ENCODE measurements around the gene DNALI1.
"Not testable (repeated sequence)": the region's sequence is repeated elsewhere in the genome, so short reads cannot be mapped to it uniquely, and the experiment has no call there.

The DNALI1 gene

GRCh38 chr1:37532418-37533156 is 24.2 kb upstream of the DNALI1 start:
- not testable (repeated sequence) for H3K4me1 ChIP-seq (ENCODE audit: control insufficient read depth, insufficient read depth, low read length); H3K27ac ChIP-seq (ENCODE audit: low read length); H3K4me3 ChIP-seq (ENCODE audit: low read length in 2 of 2); H3K9ac ChIP-seq (ENCODE audit: low read length in 2 of 2); H3K9me3 ChIP-seq (ENCODE audit: control insufficient read depth in 2 of 2, low read length in 2 of 2); H3K27me3 ChIP-seq (ENCODE audit: control insufficient read depth in 1 of 2, insufficient read depth in 2 of 2, low read length in 2 of 2)
- H3K36me3 ChIP-seq (ENCODE audit: control insufficient read depth in 2 of 2, insufficient read depth in 2 of 2, low read length in 2 of 2) = peaks cover 11 to 14% of the 10 kb centered on the region in 2 donors

- H3K36me3 ChIP-seq (ENCODE audit: control insufficient read depth in 2 of 2, insufficient read depth in 2 of 2, low read length in 2 of 2) = peaks cover 14 to 18% of the 10 kb centered on the region in 2 donors
- no peak overlapping the region for H3K27ac ChIP-seq (ENCODE audit: low read length)
- H3K4me3 ChIP-seq (ENCODE audit: low read length in 2 of 2) = no peak overlapping the region
- no peaks in the 10 kb centered on the region for H3K27me3 ChIP-seq (ENCODE audit: control insufficient read depth in 1 of 2, insufficient read depth in 2 of 2, low read length in 2 of 2)
- no peak overlapping the region for H3K9ac ChIP-seq (ENCODE audit: low read length in 2 of 2)
- H3K9me3 ChIP-seq (ENCODE audit: control insufficient read depth in 2 of 2, low read length in 2 of 2) = no peaks in the 10 kb centered on the region
- peaks cover 4% of the 10 kb centered on the region for H3K4me1 ChIP-seq (ENCODE audit: control insufficient read depth, insufficient read depth, low read length)
These were observed 23.2 kb upstream of the DNALI1 start for GRCh38 chr1:37533317-37534093.

DNA sequence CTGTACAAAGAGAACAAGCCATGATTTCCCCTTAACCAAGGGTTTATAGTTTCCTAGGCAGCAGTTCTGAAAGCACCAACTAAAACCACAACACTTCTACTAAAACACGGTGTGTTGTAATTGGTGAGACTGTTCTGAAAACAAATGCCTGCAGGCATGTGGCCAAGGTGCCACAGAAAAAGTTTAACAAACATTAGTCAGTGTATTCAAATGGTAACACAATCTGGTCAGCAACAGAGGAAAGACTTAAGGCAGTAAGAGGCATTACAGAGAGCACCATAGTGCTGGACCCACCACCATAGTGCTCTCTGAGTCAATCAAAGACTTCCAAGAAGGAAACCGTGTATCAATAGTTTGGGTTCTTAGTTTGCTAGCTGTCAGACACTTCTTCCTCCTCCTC is 19.4 kb upstream of the DNALI1 start:
- Histone ChIP-seq H3K4me1 (ENCODE audit: control insufficient read depth, insufficient read depth, low read length) (peaks cover 4% of the 10 kb centered on the region), H3K27me3 (ENCODE audit: control insufficient read depth in 1 of 2, insufficient read depth in 2 of 2, low read length in 2 of 2) (no peaks in the 10 kb centered on the region), H3K9me3 (ENCODE audit: control insufficient read depth in 2 of 2, low read length in 2 of 2) (no peaks in the 10 kb centered on the region), H3K9ac (ENCODE audit: low read length in 2 of 2) (no peak overlapping the region), H3K27ac (ENCODE audit: low read length) (no peak overlapping the region), H3K4me3 (ENCODE audit: low read length in 2 of 2) (no peak overlapping the region), H3K36me3 (ENCODE audit: control insufficient read depth in 2 of 2, insufficient read depth in 2 of 2, low read length in 2 of 2) (peaks cover 30 to 34% of the 10 kb centered on the region in 2 donors)

- not testable (repeated sequence) for H3K4me1 ChIP-seq (ENCODE audit: control insufficient read depth, insufficient read depth, low read length); H3K27ac ChIP-seq (ENCODE audit: low read length); H3K9me3 ChIP-seq (ENCODE audit: control insufficient read depth in 2 of 2, low read length in 2 of 2); H3K4me3 ChIP-seq (ENCODE audit: low read length in 2 of 2); H3K9ac ChIP-seq (ENCODE audit: low read length in 2 of 2); H3K27me3 ChIP-seq (ENCODE audit: control insufficient read depth in 1 of 2, insufficient read depth in 2 of 2, low read length in 2 of 2)
- H3K36me3 ChIP-seq (ENCODE audit: control insufficient read depth in 2 of 2, insufficient read depth in 2 of 2, low read length in 2 of 2) = peaks cover 32 to 34% of the 10 kb centered on the region in 2 donors
These were observed 17.6 kb upstream of the DNALI1 start for GRCh38 chr1:37539154-37539553.

GRCh38 chr1:37540036-37540785 is 16.5 kb upstream of the DNALI1 start:
- peaks cover 39 to 41% of the 10 kb centered on the region in 2 donors for H3K36me3 ChIP-seq (ENCODE audit: control insufficient read depth in 2 of 2, insufficient read depth in 2 of 2, low read length in 2 of 2)
- H3K9me3 ChIP-seq (ENCODE audit: control insufficient read depth in 2 of 2, low read length in 2 of 2) = no peaks in the 10 kb centered on the region
- no peak overlapping the region for H3K9ac ChIP-seq (ENCODE audit: low read length in 2 of 2)
- no peak overlapping the region for H3K27ac ChIP-seq (ENCODE audit: low read length)
- H3K4me3 ChIP-seq (ENCODE audit: low read length in 2 of 2) = no peak overlapping the region
- no peaks in the 10 kb centered on the region for H3K27me3 ChIP-seq (ENCODE audit: control insufficient read depth in 1 of 2, insufficient read depth in 2 of 2, low read length in 2 of 2)
- H3K4me1 ChIP-seq (ENCODE audit: control insufficient read depth, insufficient read depth, low read length) = no peaks in the 10 kb centered on the region

DNA sequence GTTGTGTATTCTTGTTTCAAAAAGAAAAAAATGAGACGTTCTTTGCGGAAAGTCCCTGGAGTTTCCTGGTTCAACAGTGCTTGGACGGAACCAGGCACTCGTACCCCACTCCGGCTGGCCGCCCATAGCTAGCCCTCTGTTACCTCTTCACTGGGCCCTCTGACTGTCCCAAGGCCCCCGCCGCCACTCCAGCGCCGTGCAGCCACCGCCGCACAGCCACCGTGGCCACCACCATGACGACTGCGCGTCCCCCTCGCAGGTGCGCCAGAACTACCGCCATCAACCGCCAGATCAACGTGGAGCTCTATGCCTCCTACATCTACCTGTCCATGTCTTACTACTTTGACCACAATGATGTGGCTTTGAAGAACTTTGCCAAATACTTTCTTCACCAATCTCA is 12.2 kb upstream of the DNALI1 start:
- Histone ChIP-seq H3K36me3 (ENCODE audit: control insufficient read depth in 2 of 2, insufficient read depth in 2 of 2, low read length in 2 of 2) (peaks cover 21 to 35% of the 10 kb centered on the region in 2 donors), H3K27me3 (ENCODE audit: control insufficient read depth in 1 of 2, insufficient read depth in 2 of 2, low read length in 2 of 2) (no peaks in the 10 kb centered on the region), H3K4me1 (ENCODE audit: control insufficient read depth, insufficient read depth, low read length) (no peaks in the 10 kb centered on the region), H3K9ac (ENCODE audit: low read length in 2 of 2) (no peak overlapping the region), H3K27ac (ENCODE audit: low read length) (no peak overlapping the region), H3K9me3 (ENCODE audit: control insufficient read depth in 2 of 2, low read length in 2 of 2) (no peaks in the 10 kb centered on the region), H3K4me3 (ENCODE audit: low read length in 2 of 2) (no peak overlapping the region)

- Histone ChIP-seq H3K4me3 (ENCODE audit: low read length in 2 of 2) (no peak overlapping the region), H3K9me3 (ENCODE audit: control insufficient read depth in 2 of 2, low read length in 2 of 2) (no peaks in the 10 kb centered on the region), H3K9ac (ENCODE audit: low read length in 2 of 2) (no peak overlapping the region), H3K4me1 (ENCODE audit: control insufficient read depth, insufficient read depth, low read length) (no peaks in the 10 kb centered on the region), H3K27ac (ENCODE audit: low read length) (no peak overlapping the region), H3K36me3 (ENCODE audit: control insufficient read depth in 2 of 2, insufficient read depth in 2 of 2, low read length in 2 of 2) (peaks cover 19 to 31% of the 10 kb centered on the region in 2 donors), H3K27me3 (ENCODE audit: control insufficient read depth in 1 of 2, insufficient read depth in 2 of 2, low read length in 2 of 2) (no peaks in the 10 kb centered on the region)
These were observed 11.7 kb upstream of the DNALI1 start for GRCh38 chr1:37545019-37545418.

DNA sequence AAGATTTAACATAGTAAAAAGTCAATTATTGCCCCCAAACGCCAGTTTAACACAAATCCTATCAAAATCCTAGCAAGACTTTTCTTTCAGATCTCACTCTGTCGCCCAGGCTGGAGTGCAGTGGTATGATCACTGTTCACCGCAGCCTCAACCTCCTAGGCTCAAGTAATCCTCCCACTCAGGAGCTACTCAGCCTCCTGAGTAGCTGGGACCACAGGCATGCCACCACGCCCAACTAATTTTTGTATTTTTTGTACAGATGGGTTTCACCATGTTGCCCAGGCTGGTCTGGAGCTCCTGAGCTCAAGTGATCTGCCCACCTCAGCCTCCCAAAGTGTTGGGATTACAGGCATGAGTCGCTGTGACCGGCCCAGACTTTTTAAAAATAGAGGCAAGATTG is 7.4 kb upstream of the DNALI1 start:
- H3K27me3 ChIP-seq (ENCODE audit: control insufficient read depth in 1 of 2, insufficient read depth in 2 of 2, low read length in 2 of 2) = no peaks in the 10 kb centered on the region
- peaks cover 14% of the 10 kb centered on the region for H3K4me1 ChIP-seq (ENCODE audit: control insufficient read depth, insufficient read depth, low read length)
- no peaks in the 10 kb centered on the region for H3K9me3 ChIP-seq (ENCODE audit: control insufficient read depth in 2 of 2, low read length in 2 of 2)
- no peak overlapping the region for H3K4me3 ChIP-seq (ENCODE audit: low read length in 2 of 2)
- no peak overlapping the region for H3K9ac ChIP-seq (ENCODE audit: low read length in 2 of 2)
- H3K27ac ChIP-seq (ENCODE audit: low read length) = no peak overlapping the region
- H3K36me3 ChIP-seq (ENCODE audit: control insufficient read depth in 2 of 2, insufficient read depth in 2 of 2, low read length in 2 of 2) = peaks cover 18 to 27% of the 10 kb centered on the region in 2 donors

GRCh38 chr1:37553598-37553926 is 3.2 kb upstream of the DNALI1 start:
- Histone ChIP-seq H3K27me3 (ENCODE audit: control insufficient read depth in 1 of 2, insufficient read depth in 2 of 2, low read length in 2 of 2) (no peaks in the 10 kb centered on the region), H3K9me3 (ENCODE audit: control insufficient read depth in 2 of 2, low read length in 2 of 2) (no peaks in the 10 kb centered on the region), H3K4me3 (ENCODE audit: low read length in 2 of 2) (peak overlapping the region; percentile 99), H3K9ac (ENCODE audit: low read length in 2 of 2) (peak overlapping the region; percentile 93 to 97), H3K27ac (ENCODE audit: low read length) (peak overlapping the region; percentile 88), H3K36me3 (ENCODE audit: control insufficient read depth in 2 of 2, insufficient read depth in 2 of 2, low read length in 2 of 2) (peaks cover 6 to 9% of the 10 kb centered on the region in 2 donors), H3K4me1 (ENCODE audit: control insufficient read depth, insufficient read depth, low read length) (peaks cover 33% of the 10 kb centered on the region)

DNA sequence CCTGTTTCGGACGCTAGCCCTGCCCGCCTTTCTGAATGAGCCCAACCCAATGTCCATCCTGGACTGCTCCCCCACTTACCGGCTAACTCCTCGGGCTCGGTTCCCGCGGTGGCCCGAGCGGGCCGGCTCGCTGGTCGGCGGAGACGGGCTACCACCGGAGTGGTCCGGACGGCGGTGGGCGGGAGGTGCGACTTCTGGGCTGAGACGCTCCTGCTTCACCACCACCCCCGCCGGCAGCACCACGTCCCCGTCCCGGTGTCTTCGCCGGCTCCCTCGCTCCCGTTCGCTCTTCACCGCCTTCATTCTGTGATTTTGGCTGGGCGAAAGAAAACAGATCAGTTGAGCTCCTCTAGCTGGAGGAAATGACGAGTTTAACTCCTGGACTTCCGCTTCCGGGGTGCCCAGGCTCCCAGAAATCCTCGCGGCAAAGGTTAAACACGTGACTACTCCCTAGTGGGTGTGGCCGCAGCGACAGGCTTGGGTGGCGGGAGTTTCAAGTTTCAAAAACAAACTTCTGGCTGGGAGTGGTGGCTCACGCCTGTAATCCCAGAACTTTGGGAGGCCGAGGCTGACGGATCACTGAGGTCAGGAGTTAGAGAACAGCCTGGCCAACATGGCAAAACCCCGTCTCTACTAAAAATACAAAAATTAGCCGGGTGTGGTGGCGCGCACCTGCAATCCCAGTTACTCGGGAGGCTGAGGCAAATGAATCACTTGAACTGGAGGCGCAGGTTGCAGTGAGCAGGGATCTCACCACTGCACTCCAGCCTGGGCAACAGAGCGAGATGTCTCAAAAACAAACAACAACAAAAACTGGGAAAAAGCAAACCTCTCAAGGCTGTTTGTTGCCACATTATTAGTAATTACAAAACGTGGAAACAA is 2.6 kb upstream of the DNALI1 start, which contains the start of gene SNIP1:
TSS of gene SNIP1 (minus strand) at position 367 of the 882 bp plus-strand sequence. CDS start at position 303, 64 bp downstream.
- peak within 1 kb of the TSS; percentile 88 for H3K27ac ChIP-seq (ENCODE audit: low read length)
- H3K9me3 ChIP-seq (ENCODE audit: control insufficient read depth in 2 of 2, low read length in 2 of 2) = no peaks in the 10 kb centered on the region
- H3K4me3 ChIP-seq (ENCODE audit: low read length in 2 of 2) = peak within 1 kb of the TSS; percentile 99
- H3K27me3 ChIP-seq (ENCODE audit: control insufficient read depth in 1 of 2, insufficient read depth in 2 of 2, low read length in 2 of 2) = no peaks in the 10 kb centered on the region
- H3K9ac ChIP-seq (ENCODE audit: low read length in 2 of 2) = peak within 1 kb of the TSS; percentile 93 to 97
- peaks cover 33% of the 10 kb centered on the region for H3K4me1 ChIP-seq (ENCODE audit: control insufficient read depth, insufficient read depth, low read length)
- peaks cover 6% of the 10 kb centered on the region in 2 donors for H3K36me3 ChIP-seq (ENCODE audit: control insufficient read depth in 2 of 2, insufficient read depth in 2 of 2, low read length in 2 of 2)
